SK-N-SH (cell line): ENCODE data around the gene PGAP3. TPM values are rescaled to one million over a fixed set of nuclear protein-coding genes. Genes with fewer than 3 reads are reported as not detected.

Source experiments
- CTCF ChIA-PET: fragments of 300-600, 350-600 bp; formaldehyde crosslinking; extraction: SDS; loops from one replicate; lab custom pipeline; 2021; lab: Yijun Ruan, JAX
- POLR2A ChIA-PET: fragments of 350-600 bp; sonication (Branson Sonifier 250); formaldehyde crosslinking; extraction: SDS; loops from one replicate; lab custom pipeline; 2020; ENCODE audit warnings: antibody characterized with exemption, inconsistent platforms; lab: Yijun Ruan, JAX
- DNase-seq: peaks from one replicate; pipeline ENCODE4 v3.0.0; 2012
- H2AFZ ChIP-seq: fragments of 200-600 bp; sonication (generic); 2 replicates; pipeline ENCODE4 v1.8.1; 2016; ENCODE audit warnings: antibody characterized with exemption, mild to moderate bottlenecking, low read depth
- H3F3A ChIP-seq: fragments of 200-600 bp; sonication (generic); replicated peaks from 2 replicates; pipeline ENCODE3; 2016; ENCODE audit warnings: antibody characterized with exemption, mild to moderate bottlenecking; ENCODE audit not compliant: insufficient read depth
- H3K27ac ChIP-seq, 2 experiments: fragments of 200-500 bp in 1 of 2; fragments of 200-600 bp in 1 of 2; sonication (Bioruptor generic) in 1 of 2; sonication (generic), shearing (Covaris generic) in 1 of 2; 2 replicates each; pipeline versions ENCODE4 v1.5.1 to v1.6.1; 2014 to 2016; ENCODE audit warnings: low read depth in 2 of 2, inconsistent platforms in 1 of 2, low read length in 1 of 2, mild to moderate bottlenecking in 1 of 2, mixed read lengths in 1 of 2
- H3K27me3 ChIP-seq: fragments of 200-600 bp; sonication (generic), shearing (Covaris generic); 2 replicates; pipeline ENCODE4 v1.6.1; 2016; ENCODE audit warnings: mixed run types; ENCODE audit not compliant: insufficient read depth
- H3K36me3 ChIP-seq, 2 experiments: fragments of 200-500 bp in 1 of 2; fragments of 200-600 bp in 1 of 2; sonication (Bioruptor generic) in 1 of 2; sonication (generic) in 1 of 2; replicated peaks in 1 of 2; 2 replicates each; pipeline versions ENCODE3 to v1.5.1; 2014 to 2016; ENCODE audit warnings: low read length in 1 of 2, mild to moderate bottlenecking in 1 of 2; ENCODE audit not compliant: insufficient read depth in 2 of 2, control insufficient read depth in 1 of 2
- H3K4me1 ChIP-seq, 2 experiments: fragments of 200-500 bp in 1 of 2; fragments of 200-600 bp in 1 of 2; sonication (Bioruptor generic) in 1 of 2; sonication (generic), shearing (Covaris generic) in 1 of 2; 2 replicates each; pipeline versions ENCODE4 v1.5.1 to v1.6.1; 2014 to 2016; ENCODE audit warnings: low read depth in 1 of 2, low read length in 1 of 2, mixed run types in 1 of 2; ENCODE audit not compliant: insufficient read depth in 2 of 2, control insufficient read depth in 1 of 2
- H3K4me2 ChIP-seq: fragments of 200-600 bp; sonication (generic), shearing (Covaris generic); 2 replicates; pipeline ENCODE4 v1.6.1; 2017; ENCODE audit warnings: mixed run types
- H3K4me3 ChIP-seq, 2 experiments: fragments of 200-500 bp in 1 of 2; fragments of 200-600 bp in 1 of 2; sonication (Bioruptor generic) in 1 of 2; sonication (generic), shearing (Covaris generic) in 1 of 2; 2 replicates each; pipeline versions ENCODE4 v1.5.1 to v1.8.1; 2014 to 2016; ENCODE audit warnings: low read depth in 2 of 2, inconsistent platforms in 1 of 2, low read length in 1 of 2, mild to moderate bottlenecking in 1 of 2, mixed read lengths in 1 of 2, moderate library complexity in 1 of 2
- H3K79me2 ChIP-seq: fragments of 200-600 bp; sonication (generic); 2 replicates; pipeline ENCODE4 v1.8.1; 2017; ENCODE audit warnings: mild to moderate bottlenecking; ENCODE audit not compliant: insufficient read depth
- H3K9ac ChIP-seq: fragments of 200-600 bp; sonication (generic); 2 replicates; pipeline ENCODE4 v1.6.1; 2017; ENCODE audit warnings: mixed run types
- H3K9me2 ChIP-seq: fragments of 200-600 bp; sonication (generic); 2 replicates; pipeline ENCODE4 v1.6.1; 2017; ENCODE audit warnings: mixed run types
- H3K9me3 ChIP-seq: fragments of 200-600 bp; sonication (generic); 2 replicates; pipeline ENCODE4 v1.6.1; 2017; ENCODE audit warnings: mixed run types, mild to moderate bottlenecking, moderate library complexity
- H4K20me1 ChIP-seq: fragments of 200-600 bp; sonication (generic); 2 replicates; pipeline ENCODE4 v1.6.1; 2017; ENCODE audit warnings: mild to moderate bottlenecking, mixed run types; ENCODE audit not compliant: insufficient read depth
- CHD2 ChIP-seq: fragments of 150-350 bp; IDR thresholded peaks from 2 replicates; pipeline ENCODE4 v1.6.1; 2018; ENCODE audit warnings: low read length; ENCODE audit not compliant: partially characterized antibody
- EZH2phosphoT487 ChIP-seq: fragments of 200-600 bp; sonication (generic); IDR thresholded peaks from 2 replicates; pipeline ENCODE4 v1.6.1; 2017; ENCODE audit warnings: low read depth, mixed run types, mild to moderate bottlenecking, antibody characterized with exemption, moderate library complexity, borderline replicate concordance
- FOSL2 ChIP-seq: IDR thresholded peaks from 2 replicates; pipeline ENCODE4 v1.4.0; 2012; ENCODE audit warnings: low read depth, mild to moderate bottlenecking, moderate library complexity, borderline replicate concordance
- GABPA ChIP-seq: IDR thresholded peaks from 2 replicates; pipeline ENCODE4 v1.4.0; 2012; ENCODE audit warnings: low read depth, mild to moderate bottlenecking
- MXI1 ChIP-seq: IDR thresholded peaks from 2 replicates; pipeline ENCODE4 v1.6.1; 2012; ENCODE audit warnings: mild to moderate bottlenecking, low read depth, low read length, improper control_type of control experiment
- NFIC ChIP-seq: IDR thresholded peaks from 2 replicates; pipeline ENCODE4 v1.4.0; 2012; ENCODE audit warnings: borderline replicate concordance
- POLR2AphosphoS5 ChIP-seq: IDR thresholded peaks from 2 replicates; pipeline ENCODE4 v1.6.1; 2012; ENCODE audit warnings: low read depth, low read length
- REST ChIP-seq: IDR thresholded peaks from 2 replicates; pipeline ENCODE4 v1.6.1; 2012; ENCODE audit warnings: mild to moderate bottlenecking, low read depth, low read length, moderate library complexity
- RFX5 ChIP-seq: IDR thresholded peaks from 2 replicates; pipeline ENCODE4 v1.6.1; 2012; ENCODE audit warnings: mild to moderate bottlenecking, improper control_type of control experiment, low read length
- RXRA ChIP-seq: IDR thresholded peaks from 2 replicates; pipeline ENCODE4 v1.4.0; 2012; ENCODE audit warnings: low read depth, mild to moderate bottlenecking, borderline replicate concordance
- SIN3A ChIP-seq: IDR thresholded peaks from 2 replicates; pipeline ENCODE4 v1.6.1; 2012; ENCODE audit warnings: low read depth, mild to moderate bottlenecking, low read length, moderate library complexity, borderline replicate concordance
- TAF1 ChIP-seq: IDR thresholded peaks from 2 replicates; pipeline ENCODE4 v1.6.1; 2012; ENCODE audit warnings: low read depth, mild to moderate bottlenecking, low read length, moderate library complexity, borderline replicate concordance
- YY1 ChIP-seq: IDR thresholded peaks from 2 replicates; pipeline ENCODE4 v1.4.0; 2012; ENCODE audit warnings: low read depth, mild to moderate bottlenecking
- WGBS: methylation state at CpG from one replicate; pipeline ENCODE4 v1.1.6; 2017; ENCODE audit warnings: low lambda C conversion rate; 5-methylcytosine and 5-hydroxymethylcytosine counted together
- polyA plus RNA-seq, 3 experiments: library from polyadenylated mRNA; depleted of rRNA; stranded (reverse); fragments of >200 nt; gene quantifications; 2 replicates each; pipeline ENCODE4 v1.2.3, GENCODE V29; 2012
- TF ChIP-seq, protein P1 (sequence below): IDR thresholded peaks from 2 replicates; pipeline ENCODE4 v1.4.0; 2012; ENCODE audit warnings: low read depth, borderline replicate concordance
- TF ChIP-seq, protein P2 (sequence below): IDR thresholded peaks from 2 replicates; pipeline ENCODE4 v1.4.0; 2012; ENCODE audit warnings: low read depth, borderline replicate concordance

The PGAP3 gene
- polyA plus RNA-seq, 1 of the 3 experiments (the other 2 are of a cell fraction), result 20.9 TPM

GRCh38 chr17:39735882-39736281 is 48.0 kb upstream of the PGAP3 start:
- Histone ChIP-seq H3K27me3 (no peaks in the 10 kb centered on the region), H3K27ac (no peak overlapping the region), H3K9me2 (no peaks in the 10 kb centered on the region), H3K36me3 (no peaks in the 10 kb centered on the region), H3K9ac (no peak overlapping the region), H3K4me1 (no peaks in the 10 kb centered on the region), H3K4me3 (no peak overlapping the region), H3K4me2 (no peak overlapping the region), H2AFZ (no peak overlapping the region), H3K79me2 (no peaks in the 10 kb centered on the region), H4K20me1 (no peaks in the 10 kb centered on the region), H3K9me3 (no peaks in the 10 kb centered on the region), H3F3A (no peaks in the 10 kb centered on the region)
- no peak for DNase-seq
- TF ChIP-seq YY1 (no peak), CHD2 (no peak), SIN3A (no peak), REST (no peak), RFX5 (no peak), GABPA (no peak), EZH2phosphoT487 (no peak), FOSL2 (no peak), POLR2AphosphoS5 (no peak), TAF1 (no peak), MXI1 (no peak), RXRA (no peak), NFIC (no peak)
- TF ChIP-seq, protein P1, sequence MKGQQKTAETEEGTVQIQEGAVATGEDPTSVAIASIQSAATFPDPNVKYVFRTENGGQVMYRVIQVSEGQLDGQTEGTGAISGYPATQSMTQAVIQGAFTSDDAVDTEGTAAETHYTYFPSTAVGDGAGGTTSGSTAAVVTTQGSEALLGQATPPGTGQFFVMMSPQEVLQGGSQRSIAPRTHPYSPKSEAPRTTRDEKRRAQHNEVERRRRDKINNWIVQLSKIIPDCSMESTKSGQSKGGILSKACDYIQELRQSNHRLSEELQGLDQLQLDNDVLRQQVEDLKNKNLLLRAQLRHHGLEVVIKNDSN, result no peak
- TF ChIP-seq, protein P2, sequence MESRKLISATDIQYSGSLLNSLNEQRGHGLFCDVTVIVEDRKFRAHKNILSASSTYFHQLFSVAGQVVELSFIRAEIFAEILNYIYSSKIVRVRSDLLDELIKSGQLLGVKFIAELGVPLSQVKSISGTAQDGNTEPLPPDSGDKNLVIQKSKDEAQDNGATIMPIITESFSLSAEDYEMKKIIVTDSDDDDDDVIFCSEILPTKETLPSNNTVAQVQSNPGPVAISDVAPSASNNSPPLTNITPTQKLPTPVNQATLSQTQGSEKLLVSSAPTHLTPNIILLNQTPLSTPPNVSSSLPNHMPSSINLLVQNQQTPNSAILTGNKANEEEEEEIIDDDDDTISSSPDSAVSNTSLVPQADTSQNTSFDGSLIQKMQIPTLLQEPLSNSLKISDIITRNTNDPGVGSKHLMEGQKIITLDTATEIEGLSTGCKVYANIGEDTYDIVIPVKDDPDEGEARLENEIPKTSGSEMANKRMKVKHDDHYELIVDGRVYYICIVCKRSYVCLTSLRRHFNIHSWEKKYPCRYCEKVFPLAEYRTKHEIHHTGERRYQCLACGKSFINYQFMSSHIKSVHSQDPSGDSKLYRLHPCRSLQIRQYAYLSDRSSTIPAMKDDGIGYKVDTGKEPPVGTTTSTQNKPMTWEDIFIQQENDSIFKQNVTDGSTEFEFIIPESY, result no peak
- ChIA-PET POLR2A (no interaction called here), CTCF (no interaction called here)
- 47% methylated on average over 2 of the region's 2 CpGs for WGBS
